GM12801 (cell line): ENCODE results near the gene ZNF710.

Experiments used
- CTCF ChIP-seq: IDR thresholded peaks from one replicate; pipeline ENCODE4 v1.5.1; 2011; ENCODE audit warnings: control low read depth; ENCODE audit not compliant: insufficient read length; ENCODE audit errors: extremely low read depth

Gene ZNF710

GRCh38 chr15:90043530-90044010, 42.4 kb downstream of the ZNF710 start:
- TF ChIP-seq CTCF = no peak

GRCh38 chr15:90044191-90044590, 43.1 kb downstream of the ZNF710 start:
- TF ChIP-seq CTCF = no peak

- TF ChIP-seq CTCF = no peak
These were observed 43.8 kb downstream of the ZNF710 start for GRCh38 chr15:90044916-90045371.

GRCh38 chr15:90046289-90046688, 45.2 kb downstream of the ZNF710 start:
- no peak for TF ChIP-seq CTCF

- no peak for TF ChIP-seq CTCF
These were observed 45.8 kb downstream of the ZNF710 start for GRCh38 chr15:90046911-90047392.

- no peak for TF ChIP-seq CTCF
These were observed 46.9 kb downstream of the ZNF710 start for GRCh38 chr15:90047956-90048575.

- no peak for TF ChIP-seq CTCF
These were observed 47.9 kb downstream of the ZNF710 start for GRCh38 chr15:90049030-90049429.
